Measurements from ENCODE around the gene FUBP1.
"Not testable (repeated sequence)": the region's sequence is repeated elsewhere in the genome, so short reads cannot be mapped to it uniquely, and the experiment has no call there.

Gene FUBP1

GRCh38 chr1:77978969-77979876 lies at the start of gene FUBP1:
FUBP1 (minus strand) TSS chr1:77979072; CDS start chr1:77979004, 68 bp downstream.
- no peak for DNase-seq

GRCh38 chr1:78021134-78021533 lies 42.3 kb upstream of the FUBP1 start:
- DNase-seq, result not testable (repeated sequence)

GRCh38 chr1:78019024-78019423 lies 40.2 kb upstream of the FUBP1 start:
- no peak for DNase-seq

GRCh38 chr1:78015148-78015547 lies 36.3 kb upstream of the FUBP1 start:
- no peak for DNase-seq

- DNase-seq, result no peak
These were observed 32.2 kb upstream of the FUBP1 start for GRCh38 chr1:78011050-78011449.

GRCh38 chr1:78009836-78010235 lies 31.0 kb upstream of the FUBP1 start:
- DNase-seq, result no peak

- DNase-seq, result no peak
These were observed 30.4 kb upstream of the FUBP1 start for GRCh38 chr1:78009276-78009675.

GRCh38 chr1:78007677-78008341 lies 28.9 kb upstream of the FUBP1 start:
- DNase-seq, result no peak

- no peak for DNase-seq
These were observed 27.6 kb upstream of the FUBP1 start for GRCh38 chr1:78006521-78006920.

- DNase-seq, result no peak
These were observed 26.9 kb upstream of the FUBP1 start for GRCh38 chr1:78005755-78006154.

GRCh38 chr1:78005448-78005722 lies 26.5 kb upstream of the FUBP1 start:
- no peak for DNase-seq

GRCh38 chr1:78004719-78005447 lies 26.0 kb upstream of the FUBP1 start, which contains the start of gene DNAJB4:
DNAJB4 (plus strand) TSS chr1:78004939; CDS start chr1:78005111, 172 bp downstream.
- DNase-seq, result no peak

- DNase-seq, result no peak
These were observed 25.2 kb upstream of the FUBP1 start for GRCh38 chr1:78003882-78004718.

GRCh38 chr1:78003070-78003746 lies 24.3 kb upstream of the FUBP1 start:
- no peak for DNase-seq

GRCh38 chr1:78000536-78000935 lies 21.7 kb upstream of the FUBP1 start:
- DNase-seq, result not testable (repeated sequence)

- DNase-seq, result no peak
These were observed 17.9 kb upstream of the FUBP1 start for GRCh38 chr1:77996734-77997133.

GRCh38 chr1:77994117-77994705 lies 15.3 kb upstream of the FUBP1 start:
- no peak for DNase-seq

GRCh38 chr1:77991638-77992037 lies 12.8 kb upstream of the FUBP1 start:
- no peak for DNase-seq

GRCh38 chr1:77990629-77991204 lies 11.8 kb upstream of the FUBP1 start:
- no peak for DNase-seq

- DNase-seq, result no peak
These were observed 10.9 kb upstream of the FUBP1 start for GRCh38 chr1:77989744-77990143.

- DNase-seq, result no peak
These were observed 9.0 kb upstream of the FUBP1 start for GRCh38 chr1:77987919-77988318.
